Measurements from ENCODE around the gene MED16. TPM values are rescaled to one million over a fixed set of nuclear protein-coding genes. Genes with fewer than 3 reads are reported as not detected.

MED16 gene
- total and polyA plus RNA-seq, 10 of the 15 experiments (the other 5 are each of a cell fraction or from before 2014, with no cell fraction given), result 0.56 to 51.1 (median 13.6) TPM

- peaks cover 0 to 6% of the 10 kb centered on the region in 2 experiments; a peak in 2 of 4 replicates for H3K36me3 ChIP-seq (ENCODE audit: control insufficient read depth in 2 of 2, insufficient read depth in 2 of 2, low read length in 1 of 2)
- ATAC-seq (no peak), DNase-seq (ENCODE audit: low read depth, low spot score) (no peak), FAIRE-seq (no peak)
- 91% methylated on average over 31 of the region's 32 CpGs for WGBS (ENCODE audit: insufficient coverage, insufficient replicate concordance, low lambda C conversion rate, missing lambda C conversion rate)
- no peak overlapping the region for H3K4me3 ChIP-seq
- BruUV-seq (replicated peaks), result no TSS peak
- no peaks in the 10 kb centered on the region for H4K20me1 ChIP-seq (ENCODE audit: control insufficient read depth, insufficient read depth)
- SMC1A ChIA-PET (ENCODE audit: uncharacterized antibody, unreplicated experiment), result no interaction called here
- no peak overlapping the region for H3K9ac ChIP-seq (ENCODE audit: control insufficient read depth, insufficient read depth, low read length)
- intact Hi-C loops (cut with micrococcal nuclease; ENCODE audit: unreplicated experiment), result no loop called here
- peaks cover 22% of the 10 kb centered on the region for H3K4me1 ChIP-seq (ENCODE audit: control insufficient read depth, insufficient read depth, low read length)
- no peak overlapping the region for H3K4me2 ChIP-seq (ENCODE audit: control insufficient read depth, insufficient read depth)
- peaks cover 7% of the 10 kb centered on the region for H3K79me2 ChIP-seq (ENCODE audit: control insufficient read depth, insufficient read depth, low read length)
- H2AFZ ChIP-seq (ENCODE audit: control insufficient read depth, low read depth, low read length), result no peak overlapping the region
- no peaks in the 10 kb centered on the region for H3K9me3 ChIP-seq (replicated peaks; ENCODE audit: control insufficient read depth, insufficient read depth, low read length)
- POLR2A ChIA-PET, result interaction anchor here (1.0 kb wide), 1 partner anchor 11 kb away, joined by 3 read pairs; the partner anchor contains the start of gene MED16
- RAD21 ChIA-PET (ENCODE audit: unreplicated experiment), result no interaction called here
- CTCF ChIA-PET, result interaction anchor here (1.0 kb wide), 1 partner anchor 40 kb away, joined by 3 read pairs; no protein-coding TSS in a partner anchor
- no peak overlapping the region for H3K27ac ChIP-seq (ENCODE audit: control insufficient read depth, insufficient read depth)
- in situ Hi-C loops (cut with MboI), result no loop called here
- TF ChIP-seq GABPA (IDR thresholded peaks at IDR 0.05; ENCODE audit: low read depth) (no peak), ZNF622 (IDR thresholded peaks at IDR 0.05) (no peak), NR2F1 (conservative IDR thresholded peaks at IDR 0.05) (no peak), MAX (IDR thresholded peaks at IDR 0.05; ENCODE audit: low read depth, low read length) (no peak), WRNIP1 (IDR thresholded peaks at IDR 0.05; ENCODE audit: borderline replicate concordance, low read depth, low read length) (no peak), EP300 (IDR thresholded peaks at IDR 0.05; ENCODE audit: borderline replicate concordance in 1 of 2, control insufficient read depth in 1 of 2, low read depth in 2 of 2, low read length in 2 of 2) (no peak), ZNF274 (IDR thresholded peaks at IDR 0.05; ENCODE audit: insufficient read depth, insufficient read length) (no peak), HDAC2 (IDR thresholded peaks at IDR 0.05) (no peak), MYC (IDR thresholded peaks at IDR 0.05; ENCODE audit: insufficient read depth, insufficient read length, insufficient replicate concordance, low read length, severe bottlenecking) (no peak), SKIL (IDR thresholded peaks at IDR 0.05; ENCODE audit: low read depth, poor library complexity, severe bottlenecking) (no peak)
- H3K27me3 ChIP-seq (replicated peaks in 1 of 2; ENCODE audit: control insufficient read depth in 2 of 2, insufficient read depth in 2 of 2, low read length in 1 of 2), result no peaks in the 10 kb centered on the region
Measured at GRCh38 chr19:903266-903797, 10.3 kb upstream of the MED16 start.
